ENCODE data around the gene RIIAD1. TPM values are rescaled to one million over a fixed set of nuclear protein-coding genes. Genes with fewer than 3 reads are reported as not detected.
A peak's percentile ranks its signal among the peaks of the same experiment; 100 is the strongest.
"Not testable (repeated sequence)": the region's sequence is repeated elsewhere in the genome, so short reads cannot be mapped to it uniquely, and the experiment has no call there.

The RIIAD1 gene
- polyA plus RNA-seq, 5 donors, result 0.78 to 2.1 (median 1.7) TPM

GRCh38 chr1:151733126-151733525, 11.8 kb downstream of the RIIAD1 start:
- no peak for DNase-seq

- DNase-seq, result not testable (repeated sequence)
Measured at GRCh38 chr1:151733995-151734394, 12.7 kb downstream of the RIIAD1 start.

GRCh38 chr1:151737026-151737425, 15.7 kb downstream of the RIIAD1 start:
- no peak for DNase-seq

GRCh38 chr1:151737479-151737878, 16.2 kb downstream of the RIIAD1 start:
- DNase-seq, result no peak

- DNase-seq, result no peak
Measured at GRCh38 chr1:151739590-151740355, 18.5 kb downstream of the RIIAD1 start.

GRCh38 chr1:151741516-151741915, 20.2 kb downstream of the RIIAD1 start:
- no peak for DNase-seq

GRCh38 chr1:151756291-151756690, 35.0 kb downstream of the RIIAD1 start:
- DNase-seq, result no peak

- no peak for DNase-seq
Measured at GRCh38 chr1:151759241-151759640, 37.9 kb downstream of the RIIAD1 start.

GRCh38 chr1:151760597-151761385, 39.5 kb downstream of the RIIAD1 start:
- DNase-seq, result no peak

- DNase-seq, result peak; percentile 73 to 79
Measured at GRCh38 chr1:151762941-151763921, 41.9 kb downstream of the RIIAD1 start, which contains the start of gene MRPL9. MRPL9 (minus strand) TSS chr1:151763496; CDS start chr1:151763479, 17 bp downstream.

- no peak for DNase-seq
Measured at GRCh38 chr1:151763990-151764389, 42.7 kb downstream of the RIIAD1 start.

GRCh38 chr1:151768351-151769066, 47.2 kb downstream of the RIIAD1 start:
- peak; percentile 40 to 49 for DNase-seq

GRCh38 chr1:151769270-151769669, 47.9 kb downstream of the RIIAD1 start:
- not testable (repeated sequence) for DNase-seq

- no peak for DNase-seq
Measured at GRCh38 chr1:151773702-151774101, 52.4 kb downstream of the RIIAD1 start.

- no peak for DNase-seq
Measured at GRCh38 chr1:151774256-151774922, 53.1 kb downstream of the RIIAD1 start.

GRCh38 chr1:151775894-151776664, 54.8 kb downstream of the RIIAD1 start:
- no peak for DNase-seq

GRCh38 chr1:151776665-151777062, 55.3 kb downstream of the RIIAD1 start:
- no peak for DNase-seq

GRCh38 chr1:151777317-151777716, 56.0 kb downstream of the RIIAD1 start:
- DNase-seq, result no peak

All from right lung (tissue), 5 donors.